Large intestine (tissue), 3 donors: ENCODE data around the gene ADAMTS17. TPM values are rescaled to one million over a fixed set of nuclear protein-coding genes. Genes with fewer than 3 reads are reported as not detected.

ENCODE experiments used
- DNase-seq, 2 donors: peaks; one replicate each; pipeline versions ENCODE4 v3.0.0 to v3.0.0-alpha.2; 2013
- H3K27ac ChIP-seq: one replicate; pipeline ENCODE4 v1.5.1; 2013; ENCODE audit warnings: low read length
- H3K27me3 ChIP-seq: 2 replicates; pipeline ENCODE4 v1.6.1; 2013; ENCODE audit warnings: low read length; ENCODE audit not compliant: control insufficient read depth, insufficient read depth
- H3K36me3 ChIP-seq: 2 replicates; pipeline ENCODE4 v1.6.1; 2013; ENCODE audit warnings: low read length; ENCODE audit not compliant: control insufficient read depth, insufficient read depth
- H3K4me1 ChIP-seq: one replicate; pipeline ENCODE4 v1.6.1; 2013; ENCODE audit warnings: low read length; ENCODE audit not compliant: control insufficient read depth, insufficient read depth
- H3K4me3 ChIP-seq: one replicate; pipeline ENCODE4 v1.5.1; 2013; ENCODE audit warnings: low read length
- H3K9me3 ChIP-seq: one replicate; pipeline ENCODE4 v1.6.1; 2013; ENCODE audit warnings: mild to moderate bottlenecking, low read depth, low read length, moderate library complexity; ENCODE audit not compliant: control insufficient read depth
- WGBS: methylation state at CpG from one replicate; pipeline ENCODE4 v1.1.5; 2013; ENCODE audit warnings: low lambda C conversion rate; ENCODE audit not compliant: insufficient coverage; 5-methylcytosine and 5-hydroxymethylcytosine counted together
- polyA plus RNA-seq: library from polyadenylated mRNA; unstranded; fragments of 120-200 nt; gene quantifications from one replicate; pipeline ENCODE4 v1.2.1, GENCODE V29; 2013

ADAMTS17 gene
- polyA plus RNA-seq, 1 donor, result 3.7 TPM

GRCh38 chr15:100194996-100195395 lies 146.8 kb downstream of the ADAMTS17 start:
- no peaks in the 10 kb centered on the region for H3K36me3 ChIP-seq
- H3K4me1 ChIP-seq, result no peaks in the 10 kb centered on the region
- no peaks in the 10 kb centered on the region for H3K9me3 ChIP-seq
- no peak for DNase-seq
- no peak overlapping the region for H3K27ac ChIP-seq
- WGBS, result 90% methylated on average over 2 of the region's 10 CpGs
- no peaks in the 10 kb centered on the region for H3K27me3 ChIP-seq
- H3K4me3 ChIP-seq, result no peak overlapping the region

- WGBS, result no CpG with 5 or more reads among the region's 21 CpGs
- no peak for DNase-seq
Observed at GRCh38 chr15:100193277-100193860, 148.4 kb downstream of the ADAMTS17 start.

GRCh38 chr15:100192097-100193080 lies 149.4 kb downstream of the ADAMTS17 start:
- H3K4me3 ChIP-seq, result no peak overlapping the region
- no peaks in the 10 kb centered on the region for H3K36me3 ChIP-seq
- no peaks in the 10 kb centered on the region for H3K27me3 ChIP-seq
- no peak for DNase-seq
- no peaks in the 10 kb centered on the region for H3K4me1 ChIP-seq
- no CpG with 5 or more reads among the region's 14 CpGs for WGBS
- H3K9me3 ChIP-seq, result no peaks in the 10 kb centered on the region
- H3K27ac ChIP-seq, result no peak overlapping the region

More at GRCh38 chr15:100193277-100193860, 148.4 kb downstream of the ADAMTS17 start:
- Histone ChIP-seq H3K4me3 (no peak overlapping the region), H3K36me3 (no peaks in the 10 kb centered on the region), H3K27me3 (no peaks in the 10 kb centered on the region), H3K27ac (no peak overlapping the region), H3K4me1 (no peaks in the 10 kb centered on the region), H3K9me3 (no peaks in the 10 kb centered on the region)

GRCh38 chr15:100191161-100191560 lies 150.6 kb downstream of the ADAMTS17 start:
- H3K9me3 ChIP-seq, result no peaks in the 10 kb centered on the region
- DNase-seq, result no peak
- no peaks in the 10 kb centered on the region for H3K36me3 ChIP-seq
- H3K4me1 ChIP-seq, result no peaks in the 10 kb centered on the region
- H3K27me3 ChIP-seq, result no peaks in the 10 kb centered on the region
- no peak overlapping the region for H3K4me3 ChIP-seq
- no peak overlapping the region for H3K27ac ChIP-seq
- WGBS, result no CpG with 5 or more reads among the region's 8 CpGs

- Histone ChIP-seq H3K4me3 (no peak overlapping the region), H3K27me3 (no peaks in the 10 kb centered on the region), H3K9me3 (no peaks in the 10 kb centered on the region), H3K36me3 (no peaks in the 10 kb centered on the region), H3K27ac (no peak overlapping the region), H3K4me1 (no peaks in the 10 kb centered on the region)
- no peak for DNase-seq
- WGBS, result no CpG with 5 or more reads among the region's 8 CpGs
Observed at GRCh38 chr15:100190675-100191074, 151.1 kb downstream of the ADAMTS17 start.

GRCh38 chr15:100189849-100190248 lies 151.9 kb downstream of the ADAMTS17 start:
- Histone ChIP-seq H3K27ac (no peak overlapping the region), H3K27me3 (no peaks in the 10 kb centered on the region), H3K4me3 (no peak overlapping the region), H3K9me3 (no peaks in the 10 kb centered on the region), H3K4me1 (no peaks in the 10 kb centered on the region), H3K36me3 (no peaks in the 10 kb centered on the region)
- no CpG with 5 or more reads among the region's 4 CpGs for WGBS
- no peak for DNase-seq

- Histone ChIP-seq H3K9me3 (no peaks in the 10 kb centered on the region), H3K4me1 (no peaks in the 10 kb centered on the region), H3K4me3 (no peak overlapping the region), H3K36me3 (no peaks in the 10 kb centered on the region), H3K27me3 (no peaks in the 10 kb centered on the region), H3K27ac (no peak overlapping the region)
- DNase-seq, result no peak
- no CpG with 5 or more reads among the region's 6 CpGs for WGBS
Observed at GRCh38 chr15:100189319-100189718, 152.5 kb downstream of the ADAMTS17 start.

GRCh38 chr15:100187677-100188076 lies 154.1 kb downstream of the ADAMTS17 start:
- no peak overlapping the region for H3K4me3 ChIP-seq
- H3K27me3 ChIP-seq, result no peaks in the 10 kb centered on the region
- H3K36me3 ChIP-seq, result no peaks in the 10 kb centered on the region
- H3K4me1 ChIP-seq, result no peaks in the 10 kb centered on the region
- WGBS, result no CpG with 5 or more reads among the region's 8 CpGs
- no peaks in the 10 kb centered on the region for H3K9me3 ChIP-seq
- no peak overlapping the region for H3K27ac ChIP-seq
- no peak for DNase-seq

- no peaks in the 10 kb centered on the region for H3K36me3 ChIP-seq
- no peak for DNase-seq
- no CpG with 5 or more reads among the region's 6 CpGs for WGBS
- H3K27me3 ChIP-seq, result no peaks in the 10 kb centered on the region
- no peaks in the 10 kb centered on the region for H3K4me1 ChIP-seq
- H3K27ac ChIP-seq, result no peak overlapping the region
- H3K9me3 ChIP-seq, result no peaks in the 10 kb centered on the region
- no peak overlapping the region for H3K4me3 ChIP-seq
Observed at GRCh38 chr15:100186960-100187359, 154.8 kb downstream of the ADAMTS17 start.

GRCh38 chr15:100186366-100186765 lies 155.4 kb downstream of the ADAMTS17 start:
- 83% methylated on average over 2 of the region's 5 CpGs for WGBS
- H3K4me1 ChIP-seq, result no peaks in the 10 kb centered on the region
- no peak for DNase-seq

More at GRCh38 chr15:100186366-100186765, 155.4 kb downstream of the ADAMTS17 start:
- Histone ChIP-seq H3K27ac (no peak overlapping the region), H3K27me3 (no peaks in the 10 kb centered on the region), H3K36me3 (no peaks in the 10 kb centered on the region), H3K9me3 (no peaks in the 10 kb centered on the region), H3K4me3 (no peak overlapping the region)
